NK-92 (cell line): ENCODE measurements around the gene ZNF443.
"Not testable (repeated sequence)": the region's sequence is repeated elsewhere in the genome, so short reads cannot be mapped to it uniquely, and the experiment has no call there.

ENCODE experiments used
- DNase-seq: peaks from one replicate; lab custom pipeline; 2025; ENCODE audit not compliant: unreplicated experiment; lab: John Stamatoyannopoulos, UW

ZNF443 gene

GRCh38 chr19:12425236-12425887 is 15.5 kb downstream of the ZNF443 start:
- no peak for DNase-seq

- DNase-seq = not testable (repeated sequence)
Measured at GRCh38 chr19:12417273-12417672, 23.5 kb downstream of the ZNF443 start.

- no peak for DNase-seq
Measured at GRCh38 chr19:12411893-12412292, 28.9 kb downstream of the ZNF443 start.

- no peak for DNase-seq
Measured at GRCh38 chr19:12400633-12401502, 40.0 kb downstream of the ZNF443 start, which contains the start of gene ZNF799. TSS of gene ZNF799 (minus strand) at chr19:12401271. CDS start at chr19:12401070, 201 bp downstream.

GRCh38 chr19:12399901-12400632 is 40.8 kb downstream of the ZNF443 start:
- not testable (repeated sequence) for DNase-seq

GRCh38 chr19:12391148-12391547 is 49.7 kb downstream of the ZNF443 start:
- DNase-seq = not testable (repeated sequence)

GRCh38 chr19:12386365-12386764 is 54.5 kb downstream of the ZNF443 start:
- not testable (repeated sequence) for DNase-seq

GRCh38 chr19:12380444-12380737 is 60.4 kb downstream of the ZNF443 start:
- DNase-seq = no peak

- DNase-seq = no peak
Measured at GRCh38 chr19:12379732-12380443, 60.9 kb downstream of the ZNF443 start.
